LHCN-M2 (cell line): ENCODE results near the gene SRPK2. TPM values are rescaled to one million over a fixed set of nuclear protein-coding genes. Genes with fewer than 3 reads are reported as not detected.
"Not testable (repeated sequence)": the region's sequence is repeated elsewhere in the genome, so short reads cannot be mapped to it uniquely, and the experiment has no call there.

Source experiments
- DNase-seq: peaks from one replicate; pipeline ENCODE4 v3.0.0-alpha.2; 2012; ENCODE audit warnings: low read depth
- polyA plus RNA-seq: library from polyadenylated mRNA; unstranded; fragments of >200 nt; gene quantifications from one replicate; pipeline ENCODE4 v1.2.1, GENCODE V29; 2012; ENCODE audit warnings: missing spikeins
- total RNA-seq: library from RNA; depleted of rRNA; stranded (reverse); fragments of >200 nt; gene quantifications from 2 replicates; pipeline ENCODE4 v1.2.3, GENCODE V29; 2014; rRNA removed

Gene SRPK2
- total RNA-seq = 42.6 and 47.2 TPM in 2 replicates
- 26.8 TPM for polyA plus RNA-seq

- DNase-seq = peak; percentile 67
Observed at GRCh38 chr7:105388356-105389087, at the start of gene SRPK2. Gene SRPK2, minus strand, starts transcription at chr7:105388921.

- DNase-seq = no peak
Observed at GRCh38 chr7:105438254-105438653, 49.5 kb upstream of the SRPK2 start.

GRCh38 chr7:105437356-105437755 is 48.6 kb upstream of the SRPK2 start:
- DNase-seq = not testable (repeated sequence)

GRCh38 chr7:105429746-105430612 is 41.3 kb upstream of the SRPK2 start:
- DNase-seq = peak; percentile 59

- DNase-seq = no peak
Observed at GRCh38 chr7:105426606-105427146, 38.0 kb upstream of the SRPK2 start.

- no peak for DNase-seq
Observed at GRCh38 chr7:105423987-105424386, 35.3 kb upstream of the SRPK2 start.

- DNase-seq = peak; percentile 13
Observed at GRCh38 chr7:105413887-105414437, 25.2 kb upstream of the SRPK2 start.

- not testable (repeated sequence) for DNase-seq
Observed at GRCh38 chr7:105410774-105411173, 22.1 kb upstream of the SRPK2 start.

- DNase-seq = not testable (repeated sequence)
Observed at GRCh38 chr7:105409775-105410174, 21.1 kb upstream of the SRPK2 start.

GRCh38 chr7:105408791-105409410 is 20.2 kb upstream of the SRPK2 start:
- DNase-seq = no peak

GRCh38 chr7:105403128-105403527 is 14.4 kb upstream of the SRPK2 start:
- DNase-seq = no peak

GRCh38 chr7:105402221-105403095 is 13.7 kb upstream of the SRPK2 start:
- peak; percentile 32 for DNase-seq

GRCh38 chr7:105399043-105399725 is 10.5 kb upstream of the SRPK2 start:
- peak; percentile 45 for DNase-seq

GRCh38 chr7:105396566-105396965 is 7.8 kb upstream of the SRPK2 start:
- no peak for DNase-seq

GRCh38 chr7:105391429-105391828 is 2.7 kb upstream of the SRPK2 start:
- no peak for DNase-seq

- DNase-seq = no peak
Observed at GRCh38 chr7:105389889-105390288, 1.2 kb upstream of the SRPK2 start.

GRCh38 chr7:105389088-105389650 is 448 bp upstream of the SRPK2 start:
- peak; percentile 78 for DNase-seq

GRCh38 chr7:105387508-105388355 is 989 bp downstream of the SRPK2 start:
- DNase-seq = peak; percentile 41

GRCh38 chr7:105377903-105378302 is 10.8 kb downstream of the SRPK2 start:
- no peak for DNase-seq
